Measurements from ENCODE around the gene ERBB4.
"Not testable (repeated sequence)": the region's sequence is repeated elsewhere in the genome, so short reads cannot be mapped to it uniquely, and the experiment has no call there.

The ERBB4 gene

DNA sequence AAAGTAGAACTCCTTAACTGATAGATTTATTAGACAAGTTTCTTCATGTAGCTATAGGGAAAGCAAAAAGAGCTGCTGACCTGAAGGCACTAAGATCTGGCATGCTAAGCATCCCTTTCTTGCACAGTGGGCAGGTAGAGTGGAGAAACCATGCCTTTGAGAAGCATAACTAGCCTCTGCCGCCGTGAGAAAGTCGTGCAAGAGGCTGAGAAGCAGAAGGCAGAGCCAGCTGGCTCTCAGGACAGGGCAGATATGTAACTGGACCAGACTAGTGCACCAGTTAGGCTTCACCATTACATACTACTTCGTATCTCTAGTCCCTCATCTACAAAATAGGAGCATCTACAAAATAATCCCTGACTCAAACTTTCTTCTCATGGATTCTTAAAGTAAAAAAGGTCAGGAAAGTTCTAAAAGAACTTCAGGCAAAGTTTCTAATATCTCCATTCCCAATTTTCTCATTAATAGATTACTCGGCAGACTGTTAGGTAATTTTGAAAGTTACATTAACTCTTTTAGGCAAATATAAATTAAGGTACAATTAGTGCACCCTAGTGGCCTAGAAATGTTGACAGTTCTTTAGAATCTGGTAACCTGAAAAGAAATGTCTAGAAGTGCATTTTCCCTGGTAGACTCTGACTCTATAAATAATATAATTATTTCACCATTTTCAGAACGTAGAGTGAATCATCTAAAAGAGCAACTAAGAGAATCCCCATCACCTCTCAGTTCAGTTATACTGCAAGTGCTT lies 10.3 kb downstream of the ERBB4 start:
- DNase-seq, result no peak

DNA sequence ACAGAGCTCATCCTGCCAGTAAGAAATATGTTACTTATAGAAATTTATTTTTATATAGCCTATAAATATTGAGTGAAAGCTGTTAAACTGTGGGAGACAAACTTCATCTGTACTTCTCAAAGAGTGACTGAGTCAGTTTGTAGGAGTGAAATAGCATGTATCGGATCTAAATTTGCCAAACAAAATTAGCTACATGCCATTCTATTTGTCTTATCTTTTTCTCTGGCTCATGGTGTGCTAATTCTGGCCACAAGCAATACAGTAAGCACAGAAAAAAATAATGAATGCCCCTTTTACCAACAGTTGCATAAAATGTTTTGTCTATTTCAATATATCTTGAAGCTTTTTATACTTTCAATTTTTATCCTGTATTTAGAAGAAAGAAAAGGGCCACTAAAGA lies 12.5 kb downstream of the ERBB4 start:
- DNase-seq, result no peak

DNA sequence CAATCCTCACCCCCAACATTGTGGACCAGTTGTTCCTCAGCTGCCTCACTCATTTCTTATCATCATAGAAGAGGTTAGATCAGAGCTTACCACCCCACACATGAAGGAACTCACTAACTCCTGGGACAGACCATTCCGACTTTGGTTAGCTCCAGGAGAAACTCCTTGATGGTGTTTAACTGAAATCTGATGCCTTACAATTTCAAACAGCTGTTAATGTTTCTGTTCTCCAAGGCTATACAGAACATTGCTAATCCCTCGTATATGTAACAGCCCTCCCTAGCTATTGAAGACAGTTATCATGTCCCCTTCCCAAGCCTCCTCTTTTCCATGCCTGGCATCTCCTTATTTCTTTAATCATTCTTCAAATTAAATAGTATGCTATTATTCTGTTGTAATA lies 14.8 kb downstream of the ERBB4 start:
- no peak for DNase-seq

DNA sequence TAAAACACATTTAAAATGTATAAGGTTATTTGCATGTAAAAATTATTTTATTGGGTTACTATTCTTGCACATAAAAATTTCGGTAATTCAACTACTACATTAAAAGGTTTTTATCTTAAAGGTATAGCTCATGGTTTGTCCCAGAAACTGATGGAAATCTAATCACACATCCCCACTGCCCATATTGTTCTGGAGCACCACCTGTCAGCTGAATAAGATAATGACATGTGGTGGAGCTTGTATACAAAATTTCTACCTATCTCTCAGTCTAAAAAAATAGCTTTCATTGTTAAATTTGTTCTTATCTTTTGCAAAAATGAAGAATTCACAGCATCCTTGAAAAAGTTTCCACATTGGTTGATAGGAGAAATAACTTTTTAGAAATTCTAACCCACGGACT lies 18.3 kb downstream of the ERBB4 start:
- no peak for DNase-seq

DNA sequence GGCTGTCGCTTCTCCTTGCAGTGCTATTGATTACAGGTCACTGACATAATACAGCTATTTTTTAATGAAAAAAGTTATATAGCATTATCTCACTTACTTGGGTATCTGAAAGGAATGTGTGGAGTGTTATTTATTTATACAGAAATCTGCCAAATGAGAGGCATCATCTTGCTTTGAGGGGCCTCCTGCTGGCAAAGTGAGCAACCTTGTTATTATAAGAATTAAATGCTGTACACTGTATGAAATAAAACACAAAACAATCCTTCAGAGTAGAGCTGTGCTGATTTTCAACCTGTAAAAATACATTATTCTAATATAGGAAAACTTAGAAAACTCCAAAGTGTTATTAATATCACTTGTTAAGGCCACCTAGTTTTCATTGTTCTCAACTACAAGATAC lies 20.9 kb downstream of the ERBB4 start:
- no peak for DNase-seq

DNA sequence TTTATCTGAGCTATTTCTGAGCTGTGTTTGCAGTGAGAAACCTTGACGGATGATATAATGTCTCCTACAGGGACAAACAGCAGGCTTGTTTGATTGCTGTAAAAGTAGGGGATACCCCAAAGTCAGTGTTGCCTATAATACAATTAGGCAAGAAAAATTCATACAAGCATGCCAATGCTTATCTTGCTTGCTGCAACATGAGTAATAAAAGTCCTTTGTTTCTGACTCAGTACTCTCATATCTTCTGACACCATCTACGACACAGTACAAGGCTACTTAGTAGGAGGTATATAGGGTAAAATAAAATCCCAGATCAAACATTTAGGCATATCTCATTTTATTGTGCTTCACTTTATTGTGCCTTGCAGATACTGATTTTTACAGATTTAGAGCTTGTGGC lies 33.0 kb downstream of the ERBB4 start:
- DNase-seq, result no peak

DNA sequence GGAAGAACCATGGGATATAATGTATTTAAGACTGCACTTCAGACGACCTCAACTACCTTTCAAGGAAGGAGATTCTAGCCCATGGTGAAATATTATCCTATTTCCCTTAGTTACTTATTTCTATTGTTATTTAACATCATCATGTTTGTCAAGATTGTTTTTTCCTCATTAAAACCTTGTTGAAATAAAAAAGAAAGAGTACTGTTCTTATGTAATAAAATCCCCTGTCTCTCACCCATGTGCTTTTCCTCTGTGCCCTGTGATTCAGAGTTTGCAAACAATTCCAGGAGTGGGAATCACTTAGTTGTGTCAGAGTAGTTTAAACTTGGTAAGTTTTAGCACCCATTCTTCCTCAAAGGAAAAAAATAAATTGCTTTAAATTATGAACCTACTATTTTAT lies 43.6 kb downstream of the ERBB4 start:
- no peak for DNase-seq

DNA sequence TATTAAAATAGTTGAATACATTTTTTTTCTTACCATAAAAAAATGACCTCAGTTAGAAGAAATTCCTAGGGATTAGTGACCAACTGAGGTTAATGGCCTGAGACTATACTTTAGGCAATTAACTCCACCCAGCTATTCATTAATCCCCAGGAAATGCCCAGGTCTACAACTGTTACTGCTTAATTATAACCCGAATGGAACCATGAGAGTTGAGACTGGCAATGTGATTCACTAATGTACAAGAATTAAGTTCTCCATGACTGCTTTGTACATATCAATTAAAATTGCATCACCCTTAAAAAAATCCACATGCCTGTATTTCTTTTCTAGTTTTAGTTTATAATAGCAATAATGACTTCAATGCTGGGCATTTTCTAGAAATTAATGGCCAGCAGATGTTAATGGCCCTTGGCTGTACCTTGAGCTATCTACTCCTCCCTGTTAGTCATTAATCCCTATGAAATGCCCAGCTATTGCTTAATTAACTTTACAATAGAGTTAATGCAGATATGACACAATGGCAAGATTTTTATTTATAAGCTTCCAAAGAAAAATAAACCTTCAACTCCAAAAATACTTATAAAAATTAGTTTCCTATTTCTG lies 44.1 kb downstream of the ERBB4 start:
- DNase-seq, result no peak

DNA sequence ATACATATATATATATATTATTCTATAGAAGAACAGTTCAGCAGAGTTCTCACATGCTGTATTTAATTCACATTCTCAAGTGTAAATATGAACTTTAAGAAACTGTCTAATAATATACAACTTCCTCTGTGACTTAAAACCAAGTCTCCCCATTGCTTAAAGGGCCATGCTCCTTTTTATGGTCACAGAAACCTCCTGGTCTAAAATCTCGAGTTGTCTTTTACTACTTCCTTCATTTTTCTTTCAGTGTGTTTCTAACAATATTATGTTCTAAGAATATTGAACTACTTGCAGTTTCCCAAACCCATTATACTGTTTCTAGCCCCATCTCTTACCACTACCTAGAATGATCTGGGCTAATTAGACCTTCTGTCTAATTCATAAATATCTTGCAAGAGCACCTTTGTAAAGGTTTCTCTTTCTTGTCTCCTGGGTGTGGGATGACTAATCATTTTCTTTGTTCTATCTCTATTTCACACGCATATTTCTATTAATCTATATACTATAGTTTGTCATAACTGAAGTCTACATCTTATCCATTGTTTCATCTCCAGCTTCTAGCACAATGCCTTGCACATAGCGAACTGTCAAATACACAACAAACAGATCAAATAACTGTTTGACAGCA lies 48.8 kb downstream of the ERBB4 start:
- no peak for DNase-seq

DNA sequence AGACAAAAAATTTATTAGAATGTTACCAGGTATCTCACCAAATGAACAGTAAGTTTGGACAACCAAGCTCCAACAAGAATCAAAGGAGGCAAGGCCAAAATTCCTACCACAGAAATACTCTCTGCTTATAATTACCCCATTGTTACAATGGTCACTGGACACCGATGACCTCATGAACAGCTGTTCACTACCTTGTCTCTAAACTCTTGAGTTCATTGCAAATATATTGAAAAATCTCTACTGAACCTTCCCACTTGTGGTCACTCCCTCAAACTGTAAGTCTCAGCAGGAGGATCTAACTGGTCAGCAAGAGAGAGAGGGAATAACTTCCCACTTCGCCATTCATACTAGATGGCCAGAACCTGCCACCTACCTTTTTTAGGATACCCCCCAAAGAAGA lies 50.0 kb downstream of the ERBB4 start:
- DNase-seq, result no peak

DNA sequence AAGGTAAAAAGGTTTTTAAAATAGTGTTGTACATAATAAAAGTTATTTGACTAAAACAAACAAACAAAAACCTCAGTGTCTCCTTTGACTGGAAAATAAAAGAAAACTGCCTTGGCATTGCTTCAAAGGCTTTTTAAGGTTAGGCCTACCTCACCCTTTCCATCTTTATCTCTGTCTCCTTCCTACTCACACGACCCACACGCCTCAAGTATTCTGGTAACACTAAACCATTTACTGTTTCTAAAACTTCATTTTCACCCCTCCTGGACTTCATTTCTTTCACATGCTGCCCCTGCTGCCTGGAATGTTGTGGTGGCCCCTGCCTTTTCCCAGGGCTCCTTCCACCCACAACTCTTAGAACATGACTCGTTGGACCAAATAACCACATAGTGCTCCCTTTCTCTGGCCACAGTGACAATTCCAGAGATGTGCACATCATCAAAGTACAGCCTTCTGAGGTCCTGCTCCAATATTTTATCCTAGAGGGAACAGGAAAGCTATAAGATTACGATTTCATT lies 54.0 kb downstream of the ERBB4 start:
- DNase-seq, result no peak

DNA sequence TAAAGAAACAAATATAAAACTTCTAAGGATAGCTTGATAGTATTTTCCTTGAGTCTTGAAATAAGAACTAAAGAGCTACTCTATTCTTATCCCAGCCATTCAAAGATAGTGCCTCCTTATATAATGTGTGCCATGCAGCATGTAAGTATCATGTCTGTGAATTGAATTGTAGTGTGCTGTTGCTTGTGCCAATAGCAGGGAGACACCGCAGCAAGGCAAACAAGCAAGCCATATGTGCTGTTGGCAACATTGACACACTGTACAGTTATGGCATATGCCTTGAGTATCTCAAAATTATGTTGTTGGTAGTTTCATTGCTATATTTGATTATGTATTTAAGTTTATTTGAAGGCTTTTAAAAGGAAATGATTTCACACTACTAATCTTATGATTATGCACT lies 58.2 kb downstream of the ERBB4 start:
- no peak for DNase-seq

DNA sequence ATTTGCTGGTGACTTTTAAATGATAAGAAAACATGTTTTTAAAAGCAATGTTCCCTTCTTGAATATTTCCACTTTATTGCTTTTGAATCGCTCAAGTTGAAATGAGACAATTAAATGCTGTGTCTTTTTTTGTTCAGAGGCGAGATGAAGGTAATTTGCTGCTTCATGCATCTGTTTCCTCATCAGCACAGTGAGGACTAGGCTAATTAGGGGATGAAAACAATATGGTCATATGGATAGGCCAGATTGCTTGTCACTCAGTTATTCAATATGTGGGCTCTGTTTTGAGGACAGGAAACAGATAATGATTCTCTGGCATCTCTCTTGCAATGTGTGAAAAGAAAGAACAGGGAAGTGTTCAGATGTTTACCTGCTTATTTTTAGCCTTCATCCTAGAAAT lies 61.0 kb downstream of the ERBB4 start:
- DNase-seq, result no peak

DNA sequence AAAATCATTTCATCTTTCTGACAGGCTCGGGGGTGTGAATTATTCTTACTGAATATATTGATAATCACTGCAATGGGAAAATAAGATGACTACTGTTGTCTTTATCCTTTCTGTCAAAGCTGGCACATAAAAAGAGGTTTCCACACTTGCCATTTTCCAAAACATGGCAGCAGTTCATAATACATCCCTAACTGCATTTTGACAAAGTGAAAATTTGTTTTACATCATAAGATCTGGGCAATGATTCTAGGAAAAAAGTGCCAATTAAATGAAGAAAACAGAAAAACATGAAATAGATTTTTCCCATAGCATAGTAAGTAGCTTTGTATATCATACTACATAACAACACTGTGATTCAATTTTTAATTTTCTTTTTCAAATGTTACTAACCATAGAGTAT lies 65.4 kb downstream of the ERBB4 start:
- DNase-seq, result no peak

DNA sequence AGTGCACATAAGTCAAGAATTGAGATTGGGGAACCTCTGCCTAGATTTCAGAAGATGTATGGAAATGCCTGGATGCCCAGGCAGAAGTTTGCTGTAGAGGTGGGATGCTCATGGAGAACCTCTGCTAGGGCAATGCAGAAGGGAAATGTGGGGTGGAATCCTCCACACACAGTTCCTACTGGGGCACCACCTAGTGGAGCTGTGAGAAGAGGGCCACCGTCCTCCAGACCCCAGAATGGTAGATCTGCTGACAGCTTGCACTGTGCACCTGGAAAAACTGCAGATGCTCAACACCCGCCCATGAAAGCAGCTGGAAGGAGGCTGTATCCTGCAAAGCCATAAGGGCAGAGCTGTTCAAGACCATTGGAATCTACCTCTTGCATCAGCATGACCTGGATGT lies 71.1 kb downstream of the ERBB4 start:
- not testable (repeated sequence) for DNase-seq

DNA sequence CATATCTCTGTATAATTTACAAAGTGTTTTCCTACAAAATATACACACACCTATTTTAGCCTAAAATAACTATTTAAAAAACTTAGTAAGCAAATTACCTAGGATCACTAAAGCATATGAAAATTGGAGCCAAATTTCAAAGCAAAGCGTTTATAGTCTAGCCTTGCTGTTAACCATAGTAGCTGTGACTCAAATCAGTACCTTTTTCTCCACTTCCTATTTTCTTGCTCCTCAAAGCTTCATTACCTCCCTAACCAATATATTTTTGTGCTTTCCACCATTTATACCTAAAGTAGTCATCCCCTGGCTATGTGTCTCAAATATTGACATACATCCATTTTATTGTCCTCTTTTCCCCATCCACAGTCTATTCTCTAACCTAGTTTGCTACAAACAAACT lies 73.1 kb downstream of the ERBB4 start:
- no peak for DNase-seq

DNA sequence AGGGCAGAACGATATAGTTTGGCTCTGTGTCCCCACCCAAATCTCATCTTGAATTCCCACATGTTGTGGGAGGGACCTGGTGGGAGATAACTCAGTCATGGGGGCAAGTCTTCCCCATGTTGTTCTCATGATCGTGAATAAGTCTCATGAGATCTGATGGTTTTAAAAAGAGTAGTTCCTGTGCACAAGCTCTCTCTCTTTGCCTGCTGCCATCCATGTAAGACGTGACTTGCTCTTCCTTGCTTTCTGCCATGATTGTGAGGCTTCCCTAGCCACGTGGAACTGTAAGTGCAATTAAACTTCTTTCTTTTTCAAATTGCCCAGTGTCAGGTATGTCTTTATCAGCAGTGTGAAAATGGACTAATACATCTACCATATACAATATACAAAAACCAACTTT lies 76.9 kb downstream of the ERBB4 start:
- not testable (repeated sequence) for DNase-seq

DNA sequence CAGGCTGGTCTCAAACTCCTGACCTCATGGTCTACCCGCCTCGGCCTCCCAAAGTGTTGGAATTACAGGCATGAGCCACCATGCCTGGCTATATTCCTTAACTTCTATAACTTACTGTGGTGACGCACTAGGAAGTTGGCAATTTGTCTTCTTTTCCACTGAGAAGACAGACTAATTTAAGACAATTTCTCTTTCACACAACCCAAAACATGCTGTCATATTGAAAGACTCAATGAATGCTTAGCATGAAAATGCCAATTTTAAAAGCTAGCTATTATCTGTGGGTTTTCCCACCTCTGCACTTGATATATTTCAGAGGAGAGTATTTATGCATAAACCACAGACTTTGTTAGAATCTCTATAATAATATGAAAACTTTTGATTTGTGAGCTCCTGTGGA lies 84.5 kb downstream of the ERBB4 start:
- no peak for DNase-seq

DNA sequence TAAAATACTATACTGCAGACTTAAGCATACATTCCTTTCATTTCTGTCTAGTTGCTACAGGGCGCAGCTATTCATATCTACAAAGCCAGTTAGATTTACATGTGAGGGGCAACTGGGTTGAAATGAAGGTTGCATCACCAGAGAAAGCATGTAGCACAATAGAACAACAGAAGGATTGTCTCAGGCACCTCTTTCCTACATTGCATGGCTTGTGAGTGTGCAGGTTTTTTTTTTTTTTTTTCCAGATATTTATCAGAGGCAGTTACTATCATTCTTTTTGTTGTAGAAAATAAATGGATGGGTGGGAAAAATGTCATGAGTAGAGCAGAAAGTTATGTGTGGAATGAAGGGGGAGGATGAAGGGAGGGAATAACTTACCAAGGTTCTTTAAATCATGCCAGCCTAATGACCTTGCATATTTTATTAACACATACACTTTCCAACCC lies 86.8 kb downstream of the ERBB4 start:
- DNase-seq, result no peak

DNA sequence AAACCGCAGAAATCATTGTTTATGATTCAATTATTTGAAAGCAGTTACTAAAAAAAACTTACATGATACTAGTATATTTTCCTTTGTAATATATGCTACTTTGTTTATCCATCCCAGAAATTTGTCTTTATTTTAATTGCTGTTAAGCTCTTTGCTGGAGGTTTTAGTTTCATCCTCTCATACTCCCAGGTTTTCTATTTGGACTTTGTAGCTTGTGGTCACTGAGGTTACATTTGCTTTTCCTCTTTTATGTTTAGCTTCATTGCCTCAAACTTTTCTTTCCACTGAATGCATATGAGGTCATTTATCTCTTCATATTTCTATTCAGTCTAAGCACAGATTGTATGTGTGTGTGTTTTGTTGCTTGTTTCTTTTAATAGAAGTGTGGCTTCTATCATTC lies 89.9 kb downstream of the ERBB4 start:
- DNase-seq, result no peak

DNA sequence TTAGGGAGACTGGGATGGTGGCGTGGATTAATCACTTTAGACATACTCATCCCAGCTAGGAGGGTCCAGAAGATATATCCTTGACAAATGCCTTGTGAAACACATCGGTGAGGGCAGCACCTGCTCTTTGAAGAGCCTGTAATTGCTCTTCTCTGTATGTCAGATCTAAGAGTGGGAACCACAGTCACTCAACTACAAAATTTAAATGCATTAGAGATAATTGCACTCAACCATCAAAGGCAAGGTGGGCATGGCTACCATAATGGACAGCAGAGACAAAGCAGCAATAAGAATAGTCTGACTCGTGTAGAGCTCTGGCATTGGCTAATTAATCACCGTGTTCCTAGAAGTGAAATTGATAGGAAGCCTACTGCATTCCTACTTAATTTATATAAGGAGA lies 96.8 kb downstream of the ERBB4 start:
- no peak for DNase-seq

DNA sequence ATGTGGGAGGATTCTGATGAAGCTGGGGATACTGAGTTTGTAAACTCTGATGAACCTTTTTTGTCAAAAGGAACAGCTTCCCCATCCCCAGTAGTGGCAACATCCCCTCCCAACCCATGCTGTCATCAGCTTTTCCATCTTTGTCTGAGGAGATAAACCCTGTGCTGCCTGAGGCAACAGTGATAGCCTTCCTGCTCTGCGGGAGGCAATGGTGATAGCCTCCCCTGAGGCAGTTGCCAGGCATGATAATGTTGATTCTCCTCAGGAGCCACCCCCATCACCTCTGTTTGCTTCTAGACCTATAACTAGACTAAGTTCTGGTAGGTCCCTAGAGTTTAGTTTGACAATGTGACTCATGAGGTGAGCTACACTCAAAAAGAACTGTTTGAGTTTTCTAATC lies 97.5 kb downstream of the ERBB4 start:
- DNase-seq, result no peak

DNA sequence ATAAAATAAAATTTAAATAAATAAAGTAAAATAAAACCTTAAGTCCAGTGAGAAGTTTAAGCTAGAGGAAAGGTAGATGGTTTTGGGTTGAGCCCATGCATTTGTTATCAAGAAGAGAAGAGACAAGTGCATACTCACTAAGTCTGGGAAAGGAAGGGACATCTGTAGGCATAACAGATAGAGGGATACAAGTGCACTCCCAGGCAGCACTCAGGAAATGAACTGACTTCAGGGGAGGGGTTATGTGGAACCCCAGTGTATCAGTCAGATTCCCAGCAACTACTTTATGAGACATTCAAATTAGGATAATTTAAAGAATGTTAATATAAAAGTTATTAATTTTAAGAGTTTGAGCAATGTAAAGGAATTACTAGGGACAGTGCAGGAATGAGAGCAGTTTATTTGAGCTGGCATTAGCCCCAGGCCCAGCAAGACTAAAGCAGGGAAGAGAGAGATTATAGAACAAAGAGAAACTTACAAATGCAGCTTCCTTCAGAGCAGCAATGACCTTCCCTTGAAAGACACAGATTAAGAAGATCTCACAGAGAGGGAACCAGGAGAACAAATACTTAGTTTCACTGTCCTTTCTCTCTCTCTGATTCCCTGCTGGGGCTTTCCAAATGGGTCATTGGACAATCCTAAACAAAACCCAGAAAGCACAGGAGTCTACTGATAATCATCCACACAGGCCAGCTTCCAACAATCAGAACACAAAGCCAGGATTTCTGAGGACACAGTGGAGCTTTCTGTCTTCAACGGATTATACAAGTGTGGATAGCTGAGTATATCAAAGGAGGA lies 109.7 kb downstream of the ERBB4 start:
- DNase-seq, result no peak

Measured in T-helper 9 cell (primary cell).